Left lung (tissue), 10 donors: ENCODE measurements around the gene CEP295NL. TPM values are rescaled to one million over a fixed set of nuclear protein-coding genes. Genes with fewer than 3 reads are reported as not detected.

Experiments used
- ATAC-seq: fragments of 200-7000 bp; cut with Tn5 transposase; one replicate; pipeline ENCODE4 v1.9.1; 2020; ENCODE audit warnings: moderate library complexity
- DNase-seq, 4 donors: peaks; one replicate each; pipeline ENCODE4 v3.0.0-alpha.2; 2013 to 2020
- H3K27ac ChIP-seq, 2 donors: fragments of 200-600 bp; sonication (generic) in 1 of 2; one replicate each; pipeline versions ENCODE4 v1.5.0 to v1.8.0; 2020 to 2021
- H3K27me3 ChIP-seq, 2 donors: fragments of 200-600 bp; sonication (generic) in 1 of 2; one replicate each; pipeline versions ENCODE4 v1.5.0 to v1.8.0; 2020 to 2021
- H3K36me3 ChIP-seq, 2 donors: fragments of 200-600 bp; sonication (generic) in 1 of 2; one replicate each; pipeline versions ENCODE4 v1.5.0 to v1.8.0; 2020 to 2021
- H3K4me1 ChIP-seq, 2 donors: fragments of 200-600 bp; one replicate each; pipeline ENCODE4 v1.8.0; 2021
- H3K4me3 ChIP-seq, 2 donors: fragments of 200-600 bp; sonication (generic) in 1 of 2; one replicate each; pipeline versions ENCODE4 v1.5.0 to v1.8.0; 2020 to 2021; ENCODE audit warnings: mild to moderate bottlenecking in 1 of 2
- H3K9me3 ChIP-seq, 2 donors: fragments of 200-600 bp; sonication (generic) in 1 of 2; one replicate each; pipeline versions ENCODE4 v1.5.0 to v1.8.0; 2020 to 2021
- intact Hi-C, 2 donors: fragments of 100-400 bp; cut with DNase I; formaldehyde crosslinking; loops; one replicate each; pipeline versions ENCODE4 v1.11.2 to v1.14.2; 2022
- polyA plus RNA-seq, 6 donors: library from polyadenylated mRNA; unstranded; fragments of 120-200 nt; gene quantifications; one replicate each; pipeline ENCODE4 v1.2.1, GENCODE V29; 2013; ENCODE audit not compliant: insufficient read length in 6 of 6
- total RNA-seq, 2 donors: library from RNA; stranded (reverse); fragmentation: NEBNext Ultra II Directional; extraction: Animal tissue kit (Norgen Biotek cat#: 25700); gene quantifications; one replicate each; pipeline ENCODE4 v1.2.1, GENCODE V29; 2021
- TF ChIP-seq, protein P1 (sequence below), 2 donors: fragments of 200-600 bp; sonication (generic) in 1 of 2; IDR thresholded peaks; one replicate each; pipeline versions ENCODE4 v1.5.0 to v1.8.0; 2021; ENCODE audit warnings: antibody characterized with exemption in 2 of 2
- donor health status: DM: no; HTN: yes; CAD: no.
- donor health status: DM: no; HTN: no; CAD: no.

The CEP295NL gene
- total and polyA plus RNA-seq, 8 donors, result 0.37 to 6.6 (median 0.72) TPM

DNA sequence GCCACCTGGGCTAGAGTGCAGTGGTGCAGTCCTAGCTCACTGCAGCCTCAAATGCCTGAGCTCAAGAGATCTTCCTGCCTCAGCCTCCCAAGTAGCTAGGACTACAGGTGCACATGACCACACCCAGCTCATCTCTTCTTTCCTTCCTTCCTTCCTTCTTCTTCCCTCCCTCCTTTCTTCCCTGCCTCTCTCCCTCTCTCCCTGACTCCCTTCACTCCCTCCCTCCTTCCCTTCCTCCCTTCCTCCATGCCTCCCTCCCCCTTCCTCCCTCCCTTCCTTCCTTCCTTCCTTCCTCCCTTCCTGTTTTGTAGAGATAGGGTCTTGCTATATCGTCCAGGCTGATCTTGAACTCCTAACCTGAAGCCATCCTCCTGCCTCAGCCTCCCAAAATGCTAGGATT lies 38.9 kb downstream of the CEP295NL start:
- intact Hi-C loops, result no loop called here
- H3K27me3 ChIP-seq, result no peaks in the 10 kb centered on the region
- DNase-seq (no peak), ATAC-seq (no peak)
- TF ChIP-seq, protein P1, sequence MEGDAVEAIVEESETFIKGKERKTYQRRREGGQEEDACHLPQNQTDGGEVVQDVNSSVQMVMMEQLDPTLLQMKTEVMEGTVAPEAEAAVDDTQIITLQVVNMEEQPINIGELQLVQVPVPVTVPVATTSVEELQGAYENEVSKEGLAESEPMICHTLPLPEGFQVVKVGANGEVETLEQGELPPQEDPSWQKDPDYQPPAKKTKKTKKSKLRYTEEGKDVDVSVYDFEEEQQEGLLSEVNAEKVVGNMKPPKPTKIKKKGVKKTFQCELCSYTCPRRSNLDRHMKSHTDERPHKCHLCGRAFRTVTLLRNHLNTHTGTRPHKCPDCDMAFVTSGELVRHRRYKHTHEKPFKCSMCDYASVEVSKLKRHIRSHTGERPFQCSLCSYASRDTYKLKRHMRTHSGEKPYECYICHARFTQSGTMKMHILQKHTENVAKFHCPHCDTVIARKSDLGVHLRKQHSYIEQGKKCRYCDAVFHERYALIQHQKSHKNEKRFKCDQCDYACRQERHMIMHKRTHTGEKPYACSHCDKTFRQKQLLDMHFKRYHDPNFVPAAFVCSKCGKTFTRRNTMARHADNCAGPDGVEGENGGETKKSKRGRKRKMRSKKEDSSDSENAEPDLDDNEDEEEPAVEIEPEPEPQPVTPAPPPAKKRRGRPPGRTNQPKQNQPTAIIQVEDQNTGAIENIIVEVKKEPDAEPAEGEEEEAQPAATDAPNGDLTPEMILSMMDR (IDR thresholded peaks at IDR 0.05), result no peak
- peaks cover 4 to 59% of the 10 kb centered on the region in 2 donors for H3K4me1 ChIP-seq
- no peak overlapping the region for H3K27ac ChIP-seq
- H3K4me3 ChIP-seq, result no peak overlapping the region
- H3K9me3 ChIP-seq, result no peaks in the 10 kb centered on the region
- peaks cover 0 to 24% of the 10 kb centered on the region in 2 donors for H3K36me3 ChIP-seq

DNA sequence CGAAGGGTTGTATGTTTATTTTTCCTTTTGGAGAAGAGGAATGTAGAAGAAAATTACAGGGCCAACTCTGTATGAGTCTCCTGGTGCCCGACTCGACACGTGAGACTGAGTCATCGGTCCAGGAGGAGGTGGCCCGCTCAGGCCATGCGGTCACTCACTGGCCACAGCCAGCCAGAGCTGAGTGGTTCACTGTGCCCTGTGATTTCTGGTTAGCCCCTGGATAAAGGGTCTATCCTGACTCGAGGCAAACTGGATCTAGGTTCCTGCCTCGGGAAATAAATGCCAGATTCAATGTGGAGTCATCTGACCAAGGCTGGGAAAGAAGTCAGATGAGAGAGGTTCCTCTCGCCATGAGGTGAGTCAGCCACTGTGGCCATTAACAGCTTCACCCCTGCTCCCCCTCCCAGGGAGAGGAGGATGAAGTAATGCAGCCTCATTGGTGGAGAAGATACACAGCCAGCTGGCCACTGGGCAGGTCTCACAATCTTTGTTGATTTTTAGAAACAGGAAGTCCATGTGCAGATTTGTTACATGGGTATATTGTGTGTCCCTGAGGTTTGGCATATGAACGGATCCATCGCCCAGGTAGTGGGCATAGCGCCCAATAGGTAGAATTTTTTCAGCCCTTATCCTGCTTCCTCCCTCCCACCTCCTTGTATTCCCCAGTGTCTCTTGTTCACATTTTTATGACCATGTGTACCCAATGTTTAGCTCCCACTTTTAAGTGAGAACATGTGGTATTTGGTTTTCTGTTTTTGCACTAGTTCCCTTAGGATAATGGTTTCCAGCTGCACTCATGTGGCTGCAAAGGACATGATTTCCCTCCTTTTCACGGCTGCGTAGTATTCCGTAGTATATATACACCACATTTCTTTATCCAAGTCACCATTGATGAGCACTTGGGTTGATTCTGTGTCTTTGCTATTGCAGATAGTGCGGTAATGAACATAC lies 40.7 kb downstream of the CEP295NL start:
- peak in 2 of 4 donors; percentile 87 to 88 for DNase-seq
- intact Hi-C loops, result no loop called here
- TF ChIP-seq, protein P1 (IDR thresholded peaks at IDR 0.05), result no peak
- ATAC-seq, result peak; percentile 87
- Histone ChIP-seq H3K27ac (peak overlapping the region; percentile 64 to 70), H3K4me3 (no peak overlapping the region), H3K9me3 (no peaks in the 10 kb centered on the region), H3K4me1 (peaks cover 4 to 48% of the 10 kb centered on the region in 2 donors), H3K36me3 (peaks cover 0 to 22% of the 10 kb centered on the region in 2 donors), H3K27me3 (no peaks in the 10 kb centered on the region)

GRCh38 chr17:78861229-78861628 lies 41.8 kb downstream of the CEP295NL start:
- intact Hi-C loops, result no loop called here
- peak overlapping the region; percentile 64 to 70 for H3K27ac ChIP-seq
- no peak for ATAC-seq

GRCh38 chr17:78859051-78859450 lies 44.0 kb downstream of the CEP295NL start:
- TF ChIP-seq, protein P1 (IDR thresholded peaks at IDR 0.05), result no peak
- Histone ChIP-seq H3K27ac (no peak overlapping the region), H3K27me3 (no peaks in the 10 kb centered on the region), H3K4me1 (peaks cover 0 to 19% of the 10 kb centered on the region in 2 donors), H3K4me3 (no peak overlapping the region), H3K9me3 (no peaks in the 10 kb centered on the region), H3K36me3 (peaks cover 0 to 55% of the 10 kb centered on the region in 2 donors)
- ATAC-seq, result no peak
- intact Hi-C loops, result no loop called here
- DNase-seq, result no peak

More at GRCh38 chr17:78861229-78861628, 41.8 kb downstream of the CEP295NL start:
- peaks cover 4 to 36% of the 10 kb centered on the region in 2 donors for H3K4me1 ChIP-seq
- H3K9me3 ChIP-seq, result no peaks in the 10 kb centered on the region
- H3K27me3 ChIP-seq, result no peaks in the 10 kb centered on the region
- peaks cover 0 to 33% of the 10 kb centered on the region in 2 donors for H3K36me3 ChIP-seq
- H3K4me3 ChIP-seq, result no peak overlapping the region
- TF ChIP-seq, protein P1 (IDR thresholded peaks at IDR 0.05), result no peak
- DNase-seq, result no peak

DNA sequence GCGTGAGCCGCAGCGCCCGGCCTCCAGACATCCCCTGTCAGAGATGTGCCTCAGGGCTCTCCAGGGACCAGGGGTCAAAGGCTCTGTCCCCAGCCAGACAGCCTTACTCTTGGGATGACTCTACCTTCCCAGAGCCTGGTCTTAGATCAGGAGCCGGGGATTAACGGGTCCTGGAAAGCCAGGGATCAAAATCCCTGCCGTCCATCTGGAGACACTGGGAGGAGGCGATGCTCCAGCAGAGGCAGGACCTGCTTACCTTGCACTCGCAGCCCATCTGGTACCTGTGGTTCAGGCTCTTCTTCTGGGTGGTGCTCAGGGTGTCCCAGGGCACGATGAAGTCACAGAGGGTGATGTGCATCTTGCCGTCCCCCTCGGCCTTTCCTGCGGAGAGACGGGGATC lies 45.7 kb downstream of the CEP295NL start:
- H3K27ac ChIP-seq, result no peak overlapping the region
- H3K36me3 ChIP-seq, result peaks cover 0 to 69% of the 10 kb centered on the region in 2 donors
- ATAC-seq (no peak), DNase-seq (no peak)
- no peak overlapping the region for H3K4me3 ChIP-seq
- TF ChIP-seq, protein P1 (IDR thresholded peaks at IDR 0.05), result no peak
- no peaks in the 10 kb centered on the region for H3K9me3 ChIP-seq
- no peaks in the 10 kb centered on the region for H3K27me3 ChIP-seq
- H3K4me1 ChIP-seq, result peaks cover 0 to 10% of the 10 kb centered on the region in 2 donors
- intact Hi-C loops, result no loop called here
